Brain microvascular endothelial cell (primary cell): ENCODE measurements around the gene LYZL6.

ENCODE experiments used
- DNase-seq: peaks from one replicate; pipeline ENCODE4 v3.0.0-alpha.2; 2020
- H3K27ac ChIP-seq: fragments of 250-450 bp; sonication (Bioruptor Pico); 2 replicates; pipeline ENCODE4 v1.5.1; 2020; ENCODE audit warnings: mild to moderate bottlenecking, moderate library complexity
- H3K27me3 ChIP-seq: fragments of 250-450 bp; sonication (Bioruptor Pico); replicated peaks from 2 replicates; pipeline ENCODE4 v1.5.1; 2020; ENCODE audit warnings: mild to moderate bottlenecking
- H3K36me3 ChIP-seq: fragments of 250-450 bp; sonication (Bioruptor Pico); replicated peaks from 2 replicates; pipeline ENCODE4 v1.5.1; 2020; ENCODE audit warnings: mild to moderate bottlenecking
- H3K4me3 ChIP-seq: 2 replicates; pipeline ENCODE4 v1.5.1; 2011; ENCODE audit warnings: low read depth, mild to moderate bottlenecking, control low read depth, low read length, moderate library complexity
- CTCF ChIP-seq: IDR thresholded peaks from 2 replicates; pipeline ENCODE4 v1.5.1; 2011; ENCODE audit warnings: low read depth, mild to moderate bottlenecking, moderate library complexity, low read length, control low read depth, inconsistent platforms; ENCODE audit errors: missing control alignments
- in situ Hi-C: cut with HindIII; loops from 2 replicates; pipeline ENCODE4 v1.10.0; 2017; ENCODE audit warnings: low sequenced_read_pairs, low pct_ligation_motif_present

Gene LYZL6

GRCh38 chr17:35943537-35943936, at the start of gene LYZL6:
Gene LYZL6, minus strand, starts transcription at chr17:35943713. Its CDS starts 4,357 bp downstream, at chr17:35939356.
- Histone ChIP-seq H3K27ac (no peak within 1 kb of the TSS), H3K36me3 (no peaks in the 10 kb centered on the region), H3K4me3 (no peak within 1 kb of the TSS), H3K27me3 (no peaks in the 10 kb centered on the region)
- no peak for DNase-seq
- no peak for TF ChIP-seq CTCF
- in situ Hi-C loops, result no loop called here

GRCh38 chr17:35991075-35991474, 47.6 kb upstream of the LYZL6 start:
- in situ Hi-C loops, result no loop called here

GRCh38 chr17:35988164-35988563, 44.7 kb upstream of the LYZL6 start:
- TF ChIP-seq CTCF, result no peak
- no peak overlapping the region for H3K4me3 ChIP-seq
- in situ Hi-C loops, result no loop called here
- no peaks in the 10 kb centered on the region for H3K27me3 ChIP-seq
- no peak for DNase-seq
- H3K27ac ChIP-seq, result no peak overlapping the region
- H3K36me3 ChIP-seq, result no peaks in the 10 kb centered on the region

More at GRCh38 chr17:35991075-35991474, 47.6 kb upstream of the LYZL6 start:
- Histone ChIP-seq H3K27ac (no peak overlapping the region), H3K36me3 (no peaks in the 10 kb centered on the region), H3K4me3 (no peak overlapping the region), H3K27me3 (no peaks in the 10 kb centered on the region)
- TF ChIP-seq CTCF, result no peak
- DNase-seq, result no peak

- in situ Hi-C loops, result no loop called here
- H3K27me3 ChIP-seq, result no peaks in the 10 kb centered on the region
- no peak for DNase-seq
- TF ChIP-seq CTCF, result no peak
- no peak within 1 kb of the TSS for H3K27ac ChIP-seq
- H3K4me3 ChIP-seq, result no peak within 1 kb of the TSS
- H3K36me3 ChIP-seq, result no peaks in the 10 kb centered on the region
These were observed 43.1 kb upstream of the LYZL6 start, which contains the start of gene CCL14 for GRCh38 chr17:35986643-35987042. Gene CCL14, minus strand, starts transcription at chr17:35986729. Its CDS starts 80 bp downstream, at chr17:35986649.

GRCh38 chr17:35984140-35984539, 40.6 kb upstream of the LYZL6 start:
- no peaks in the 10 kb centered on the region for H3K36me3 ChIP-seq
- no peaks in the 10 kb centered on the region for H3K27me3 ChIP-seq
- H3K27ac ChIP-seq, result no peak overlapping the region
- H3K4me3 ChIP-seq, result no peak overlapping the region
- no peak for TF ChIP-seq CTCF
- DNase-seq, result no peak
- in situ Hi-C loops, result no loop called here
